RWPE1 (cell line): ENCODE results near the gene SMAD7.

Source experiments
- CTCF ChIA-PET: fragments of 350-600 bp; sonication (Branson Sonifier 250); formaldehyde crosslinking; extraction: SDS; loops from one replicate; lab custom pipeline; 2021; lab: Yijun Ruan, JAX
- POLR2A ChIA-PET: fragments of 400-600 bp; formaldehyde crosslinking; extraction: SDS; loops from one replicate; lab custom pipeline; 2020; ENCODE audit warnings: antibody characterized with exemption; ENCODE audit not compliant: low non-redundant PET; lab: Yijun Ruan, JAX
- DNase-seq: peaks from one replicate; pipeline ENCODE4 v3.0.0; 2012; ENCODE audit warnings: low spot score
- H3K27ac ChIP-seq: fragments of 450-650 bp; 2 replicates; pipeline ENCODE4 v1.5.1; 2017
- TF ChIP-seq, protein P1 (sequence below): fragments of 450-650 bp; conservative IDR thresholded peaks from 2 replicates; pipeline ENCODE4 v1.5.1; 2017; ENCODE audit warnings: low read depth, mild to moderate bottlenecking

The SMAD7 gene

GRCh38 chr18:48889115-48889941 is 61.4 kb downstream of the SMAD7 start:
- no peak overlapping the region for H3K27ac ChIP-seq
- CTCF ChIA-PET: no interaction called here
- no peak for DNase-seq
- TF ChIP-seq, protein P1, sequence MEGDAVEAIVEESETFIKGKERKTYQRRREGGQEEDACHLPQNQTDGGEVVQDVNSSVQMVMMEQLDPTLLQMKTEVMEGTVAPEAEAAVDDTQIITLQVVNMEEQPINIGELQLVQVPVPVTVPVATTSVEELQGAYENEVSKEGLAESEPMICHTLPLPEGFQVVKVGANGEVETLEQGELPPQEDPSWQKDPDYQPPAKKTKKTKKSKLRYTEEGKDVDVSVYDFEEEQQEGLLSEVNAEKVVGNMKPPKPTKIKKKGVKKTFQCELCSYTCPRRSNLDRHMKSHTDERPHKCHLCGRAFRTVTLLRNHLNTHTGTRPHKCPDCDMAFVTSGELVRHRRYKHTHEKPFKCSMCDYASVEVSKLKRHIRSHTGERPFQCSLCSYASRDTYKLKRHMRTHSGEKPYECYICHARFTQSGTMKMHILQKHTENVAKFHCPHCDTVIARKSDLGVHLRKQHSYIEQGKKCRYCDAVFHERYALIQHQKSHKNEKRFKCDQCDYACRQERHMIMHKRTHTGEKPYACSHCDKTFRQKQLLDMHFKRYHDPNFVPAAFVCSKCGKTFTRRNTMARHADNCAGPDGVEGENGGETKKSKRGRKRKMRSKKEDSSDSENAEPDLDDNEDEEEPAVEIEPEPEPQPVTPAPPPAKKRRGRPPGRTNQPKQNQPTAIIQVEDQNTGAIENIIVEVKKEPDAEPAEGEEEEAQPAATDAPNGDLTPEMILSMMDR: no peak
- POLR2A ChIA-PET: no interaction called here

- no peak overlapping the region for H3K27ac ChIP-seq
- no peak for DNase-seq
- CTCF ChIA-PET: no interaction called here
- POLR2A ChIA-PET: no interaction called here
- TF ChIP-seq, protein P1: no peak
Measured at GRCh38 chr18:48888773-48889080, 62.0 kb downstream of the SMAD7 start.

- TF ChIP-seq, protein P1: no peak
- ChIA-PET POLR2A (no interaction called here), CTCF (no interaction called here)
- H3K27ac ChIP-seq: no peak overlapping the region
- DNase-seq: no peak
Measured at GRCh38 chr18:48887905-48888772, 62.6 kb downstream of the SMAD7 start.

- ChIA-PET POLR2A (no interaction called here), CTCF (no interaction called here)
- TF ChIP-seq, protein P1: no peak
- H3K27ac ChIP-seq: no peak overlapping the region
- DNase-seq: no peak
Measured at GRCh38 chr18:48887294-48887904, 63.4 kb downstream of the SMAD7 start.

DNA sequence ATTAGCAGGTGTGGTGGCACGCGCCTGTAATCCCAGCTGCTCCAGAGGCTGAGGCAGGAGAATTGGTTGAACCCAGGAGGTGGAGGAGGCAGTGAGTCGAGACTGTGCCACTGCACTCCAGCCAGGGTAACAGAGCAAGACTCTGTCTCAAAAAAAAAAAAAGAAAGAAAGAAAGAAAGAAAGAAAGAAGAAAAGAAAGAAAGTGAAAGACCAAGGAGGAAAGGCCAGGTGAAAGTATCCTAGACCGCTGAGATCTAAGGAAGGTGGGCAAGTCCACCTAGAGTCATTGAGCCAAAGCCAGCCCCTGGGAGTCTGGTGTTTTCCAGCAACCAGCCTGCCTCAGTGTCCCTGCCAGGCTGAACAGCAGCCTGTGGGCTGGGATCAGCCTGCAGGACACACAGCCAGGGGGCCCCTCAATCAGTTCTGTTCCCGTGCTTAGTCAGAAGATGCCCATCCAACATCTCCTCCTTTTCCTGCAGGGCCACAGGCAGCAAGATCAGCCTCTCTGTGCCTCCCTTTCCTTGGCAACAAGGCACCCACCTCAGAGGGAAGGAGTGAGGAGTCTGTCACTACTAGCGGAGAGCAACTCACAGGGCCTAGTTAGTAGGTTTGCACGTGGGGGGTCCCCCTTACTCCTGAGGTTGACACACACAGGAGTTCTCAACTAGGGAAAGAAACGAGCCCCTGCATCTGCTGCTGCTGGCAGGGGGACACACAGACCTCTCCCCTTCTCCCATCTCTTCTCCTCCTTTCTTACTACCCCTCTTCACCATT is 64.1 kb downstream of the SMAD7 start:
- DNase-seq: no peak
- no peak overlapping the region for H3K27ac ChIP-seq
- ChIA-PET POLR2A (no interaction called here), CTCF (no interaction called here)
- TF ChIP-seq, protein P1: no peak

DNA sequence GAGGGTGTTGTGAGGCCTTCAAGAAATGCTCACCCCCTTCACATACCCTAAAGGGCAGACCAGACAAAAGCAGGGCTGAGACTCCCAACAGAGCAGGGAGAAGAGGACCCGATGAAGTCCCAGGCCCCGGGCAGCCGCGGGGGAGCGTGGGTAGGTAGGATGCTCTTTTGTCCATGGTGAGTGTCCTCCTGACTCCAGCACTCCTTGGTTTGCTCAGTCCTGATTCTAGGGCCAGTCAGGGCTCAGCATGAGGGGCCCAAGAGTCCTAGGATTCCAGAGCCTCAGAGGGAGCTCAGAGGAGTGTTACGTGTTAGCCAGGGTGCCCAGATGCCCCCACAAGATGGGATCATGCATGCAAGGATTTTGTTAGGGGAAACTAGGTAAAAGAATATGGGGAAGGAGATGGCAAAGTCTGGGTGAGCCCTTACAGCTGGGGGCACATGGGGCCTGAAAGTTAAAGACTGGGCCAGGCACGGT is 64.8 kb downstream of the SMAD7 start:
- DNase-seq: no peak
- TF ChIP-seq, protein P1: no peak
- H3K27ac ChIP-seq: no peak overlapping the region
- CTCF ChIA-PET: no interaction called here
- POLR2A ChIA-PET: no interaction called here
